Measurements from ENCODE around the gene FGF6.

Gene FGF6

DNA sequence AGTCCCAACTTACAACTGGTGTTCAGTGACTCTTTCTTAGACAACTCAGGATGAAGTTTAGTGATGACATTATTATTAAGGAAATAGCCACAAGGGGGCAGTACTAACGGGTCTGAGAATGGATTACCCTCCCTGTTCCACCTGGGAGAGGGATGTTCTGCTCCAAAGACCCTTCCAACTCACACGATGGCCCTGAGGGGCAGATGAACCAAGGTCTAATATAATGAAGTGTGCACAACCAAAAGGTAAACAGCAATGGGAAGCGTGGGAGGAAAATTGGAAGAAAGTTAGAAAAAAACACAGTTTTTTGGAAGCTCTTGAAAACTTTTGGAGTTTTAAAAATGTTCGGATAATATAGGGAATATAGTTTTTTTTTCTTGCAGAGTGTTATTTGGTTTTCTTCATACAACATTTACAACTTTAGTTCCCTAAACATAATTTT, 24.0 kb downstream of the FGF6 start:
- WGBS (ENCODE audit: insufficient coverage) = 27% methylated on average over 3 of the region's 4 CpGs
- Histone ChIP-seq H3K4me1 (ENCODE audit: control extremely low read depth in 1 of 4, control insufficient read depth in 4 of 4, insufficient read depth in 4 of 4, low read length in 3 of 4) (peaks cover 0 to 22% (median 2%) of the 10 kb centered on the region in 4 experiments), H3K4me3 (ENCODE audit: control insufficient read depth in 1 of 7, extremely low read depth in 1 of 7, insufficient read depth in 4 of 7, low read depth in 2 of 7, low read length in 6 of 7) (no peak overlapping the region), H3K27ac (ENCODE audit: insufficient read depth in 1 of 2, low read depth in 1 of 2, low read length in 2 of 2, poor library complexity in 1 of 2, severe bottlenecking in 2 of 2) (no peak overlapping the region), H3K27me3 (replicated peaks in 2 of 5; ENCODE audit: control insufficient read depth in 4 of 5, insufficient read depth in 5 of 5, low read length in 4 of 5) (no peaks in the 10 kb centered on the region), H3K9me3 (ENCODE audit: control extremely low read depth in 1 of 5, control insufficient read depth in 4 of 5, insufficient read depth in 2 of 5, low read depth in 1 of 5, low read length in 4 of 5) (no peaks in the 10 kb centered on the region), H3K36me3 (ENCODE audit: control insufficient read depth in 4 of 4, insufficient read depth in 4 of 4, low read length in 3 of 4) (no peaks in the 10 kb centered on the region)
- DNase-seq = peak; percentile 33 to 45 (median 38)
- ChIA-PET CTCF (interaction anchor here (0.6 to 4.5 kb wide), 11 partner anchors 9 to 105 kb away, joined by 3 to 30 read pairs (median 4); partner anchors contain the start of gene FGF6), POLR2A (no interaction called here)

DNA sequence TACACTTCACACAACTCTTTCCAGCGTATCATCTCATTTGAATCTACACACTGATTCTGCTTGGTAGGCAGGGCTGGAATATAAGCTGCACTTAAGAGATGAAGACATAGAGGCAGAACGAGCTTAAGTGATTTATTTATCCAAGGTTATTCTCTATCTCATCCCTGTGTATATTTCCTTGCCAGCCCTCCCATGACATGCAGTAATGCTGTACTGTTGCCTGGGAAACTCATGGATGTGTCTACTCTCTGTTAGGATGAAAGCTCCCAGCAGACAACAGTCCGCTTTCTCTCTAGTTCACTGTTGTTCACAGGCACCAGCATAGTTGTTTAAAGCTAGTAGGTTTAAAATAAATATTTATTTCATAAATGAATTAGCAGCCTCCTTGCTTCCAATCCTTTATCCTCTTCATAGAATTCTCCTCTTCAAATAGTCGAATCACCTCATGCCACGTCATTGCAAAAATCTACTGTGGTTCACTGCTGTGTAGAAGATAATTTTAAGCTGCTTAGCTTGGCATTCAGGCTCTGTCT, 25.4 kb downstream of the FGF6 start:
- no peak for DNase-seq
- Histone ChIP-seq H3K4me3 (ENCODE audit: control insufficient read depth in 1 of 7, extremely low read depth in 1 of 7, insufficient read depth in 4 of 7, low read depth in 2 of 7, low read length in 6 of 7) (no peak overlapping the region), H3K27ac (ENCODE audit: insufficient read depth in 1 of 2, low read depth in 1 of 2, low read length in 2 of 2, poor library complexity in 1 of 2, severe bottlenecking in 2 of 2) (no peak overlapping the region), H3K9me3 (ENCODE audit: control extremely low read depth in 1 of 5, control insufficient read depth in 4 of 5, insufficient read depth in 2 of 5, low read depth in 1 of 5, low read length in 4 of 5) (no peaks in the 10 kb centered on the region), H3K27me3 (replicated peaks in 2 of 5; ENCODE audit: control insufficient read depth in 4 of 5, insufficient read depth in 5 of 5, low read length in 4 of 5) (no peaks in the 10 kb centered on the region), H3K36me3 (ENCODE audit: control insufficient read depth in 4 of 4, insufficient read depth in 4 of 4, low read length in 3 of 4) (no peaks in the 10 kb centered on the region), H3K4me1 (ENCODE audit: control extremely low read depth in 1 of 4, control insufficient read depth in 4 of 4, insufficient read depth in 4 of 4, low read length in 3 of 4) (peaks cover 4 to 32% (median 13%) of the 10 kb centered on the region in 4 experiments)
- CTCF ChIA-PET = interaction anchor here (0.8 to 4.5 kb wide), 14 partner anchors 8 to 115 kb away, joined by 3 to 30 read pairs (median 3); no protein-coding TSS in a partner anchor
- 95% methylated on average over 3 of the region's 5 CpGs for WGBS (ENCODE audit: insufficient coverage)
- POLR2A ChIA-PET = no interaction called here

DNA sequence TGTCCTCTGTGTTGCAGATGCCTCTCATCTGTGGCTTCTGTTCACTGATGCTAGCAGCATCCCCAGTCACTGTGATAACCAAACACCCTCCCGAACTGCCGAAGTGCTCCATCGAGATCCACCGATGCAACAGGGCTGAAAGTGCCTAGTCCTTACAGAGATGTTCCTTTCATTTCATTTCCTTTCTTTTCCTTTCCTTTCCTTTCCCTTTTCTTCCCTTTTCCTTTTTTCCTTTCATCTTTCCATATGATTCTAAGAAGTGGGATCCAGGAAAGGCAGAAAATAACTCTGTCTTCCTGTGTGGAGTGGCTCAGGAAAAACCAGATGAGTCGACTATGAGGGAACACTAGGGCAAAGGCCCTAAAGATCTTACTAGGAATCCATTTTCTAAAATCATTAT, 26.7 kb downstream of the FGF6 start:
- Histone ChIP-seq H3K4me1 (ENCODE audit: control extremely low read depth in 1 of 4, control insufficient read depth in 4 of 4, insufficient read depth in 4 of 4, low read length in 3 of 4) (peaks cover 4 to 43% (median 24%) of the 10 kb centered on the region in 4 experiments), H3K36me3 (ENCODE audit: control insufficient read depth in 4 of 4, insufficient read depth in 4 of 4, low read length in 3 of 4) (no peaks in the 10 kb centered on the region), H3K27ac (ENCODE audit: insufficient read depth in 1 of 2, low read depth in 1 of 2, low read length in 2 of 2, poor library complexity in 1 of 2, severe bottlenecking in 2 of 2) (no peak overlapping the region), H3K9me3 (ENCODE audit: control extremely low read depth in 1 of 5, control insufficient read depth in 4 of 5, insufficient read depth in 2 of 5, low read depth in 1 of 5, low read length in 4 of 5) (no peaks in the 10 kb centered on the region), H3K27me3 (replicated peaks in 2 of 5; ENCODE audit: control insufficient read depth in 4 of 5, insufficient read depth in 5 of 5, low read length in 4 of 5) (no peaks in the 10 kb centered on the region), H3K4me3 (ENCODE audit: control insufficient read depth in 1 of 7, extremely low read depth in 1 of 7, insufficient read depth in 4 of 7, low read depth in 2 of 7, low read length in 6 of 7) (no peak overlapping the region)
- CTCF ChIA-PET = interaction anchor here (1.0 kb wide), 1 partner anchor 14 kb away, joined by 3 read pairs; no protein-coding TSS in a partner anchor
- DNase-seq = no peak
- 100% methylated on average over 4 of the region's 5 CpGs for WGBS (ENCODE audit: insufficient coverage)
- POLR2A ChIA-PET = no interaction called here

DNA sequence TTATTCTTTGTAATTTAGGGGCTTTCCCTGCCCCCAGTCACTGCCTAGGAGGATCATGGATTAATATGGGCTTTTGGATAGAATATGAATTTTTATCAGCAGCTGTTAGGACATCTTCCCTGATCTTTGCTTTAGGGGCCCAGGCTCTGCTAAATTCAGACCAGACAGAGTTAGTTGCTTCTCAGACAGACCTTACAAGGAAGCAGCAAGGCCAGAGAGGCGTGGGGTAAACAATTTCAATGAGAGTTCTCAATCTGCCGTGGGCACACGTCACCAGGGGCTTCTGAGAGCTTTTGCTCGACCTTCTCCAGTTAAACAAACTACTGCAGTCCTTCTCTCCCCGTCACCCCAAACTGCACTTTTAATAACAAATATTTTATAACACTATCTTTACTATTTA, 27.7 kb downstream of the FGF6 start:
- WGBS (ENCODE audit: insufficient coverage) = 100% methylated on average over 4 of the region's 5 CpGs
- Histone ChIP-seq H3K27me3 (replicated peaks in 2 of 5; ENCODE audit: control insufficient read depth in 4 of 5, insufficient read depth in 5 of 5, low read length in 4 of 5) (no peaks in the 10 kb centered on the region), H3K4me3 (ENCODE audit: control insufficient read depth in 1 of 7, extremely low read depth in 1 of 7, insufficient read depth in 4 of 7, low read depth in 2 of 7, low read length in 6 of 7) (no peak overlapping the region), H3K9me3 (ENCODE audit: control extremely low read depth in 1 of 5, control insufficient read depth in 4 of 5, insufficient read depth in 2 of 5, low read depth in 1 of 5, low read length in 4 of 5) (no peaks in the 10 kb centered on the region), H3K4me1 (ENCODE audit: control extremely low read depth in 1 of 4, control insufficient read depth in 4 of 4, insufficient read depth in 4 of 4, low read length in 3 of 4) (peaks cover 4 to 38% (median 24%) of the 10 kb centered on the region in 4 experiments), H3K36me3 (ENCODE audit: control insufficient read depth in 4 of 4, insufficient read depth in 4 of 4, low read length in 3 of 4) (no peaks in the 10 kb centered on the region), H3K27ac (ENCODE audit: insufficient read depth in 1 of 2, low read depth in 1 of 2, low read length in 2 of 2, poor library complexity in 1 of 2, severe bottlenecking in 2 of 2) (no peak overlapping the region)
- no peak for DNase-seq
- POLR2A ChIA-PET = no interaction called here
- CTCF ChIA-PET = no interaction called here

DNA sequence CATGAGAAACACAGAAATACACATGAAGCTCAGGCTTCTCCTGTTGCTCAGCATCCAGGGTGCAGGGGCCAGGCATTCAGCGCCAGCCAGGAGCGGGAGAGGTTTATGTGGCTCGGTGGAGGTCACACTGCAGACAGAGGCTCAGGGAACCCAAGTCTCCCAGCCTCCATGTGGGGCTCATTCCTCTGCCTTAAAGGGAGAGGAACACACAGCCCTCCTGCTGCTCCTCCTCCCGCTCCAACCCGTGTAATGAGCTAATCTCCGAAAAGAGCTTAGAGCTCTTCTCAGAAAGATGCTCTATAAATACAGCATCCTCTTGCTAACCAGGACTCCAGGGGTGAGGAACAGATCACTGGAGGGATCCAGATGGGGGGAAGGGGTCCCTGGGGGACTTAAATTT, 28.2 kb downstream of the FGF6 start:
- H3K4me3 ChIP-seq (ENCODE audit: control insufficient read depth in 1 of 7, extremely low read depth in 1 of 7, insufficient read depth in 4 of 7, low read depth in 2 of 7, low read length in 6 of 7) = no peak overlapping the region
- H3K4me1 ChIP-seq (ENCODE audit: control extremely low read depth in 1 of 4, control insufficient read depth in 4 of 4, insufficient read depth in 4 of 4, low read length in 3 of 4) = peaks cover 4 to 42% (median 24%) of the 10 kb centered on the region in 4 experiments
- POLR2A ChIA-PET = no interaction called here
- H3K9me3 ChIP-seq (ENCODE audit: control extremely low read depth in 1 of 5, control insufficient read depth in 4 of 5, insufficient read depth in 2 of 5, low read depth in 1 of 5, low read length in 4 of 5) = no peaks in the 10 kb centered on the region
- no peaks in the 10 kb centered on the region for H3K27me3 ChIP-seq (replicated peaks in 2 of 5; ENCODE audit: control insufficient read depth in 4 of 5, insufficient read depth in 5 of 5, low read length in 4 of 5)
- H3K36me3 ChIP-seq (ENCODE audit: control insufficient read depth in 4 of 4, insufficient read depth in 4 of 4, low read length in 3 of 4) = no peaks in the 10 kb centered on the region
- no peak for DNase-seq
- no peak overlapping the region for H3K27ac ChIP-seq (ENCODE audit: insufficient read depth in 1 of 2, low read depth in 1 of 2, low read length in 2 of 2, poor library complexity in 1 of 2, severe bottlenecking in 2 of 2)
- CTCF ChIA-PET = interaction anchor here (1.2 kb wide), 1 partner anchor 29 kb away, joined by 5 read pairs; no protein-coding TSS in a partner anchor
- WGBS (ENCODE audit: insufficient coverage) = no CpG with 5 or more reads among the region's 6 CpGs

DNA sequence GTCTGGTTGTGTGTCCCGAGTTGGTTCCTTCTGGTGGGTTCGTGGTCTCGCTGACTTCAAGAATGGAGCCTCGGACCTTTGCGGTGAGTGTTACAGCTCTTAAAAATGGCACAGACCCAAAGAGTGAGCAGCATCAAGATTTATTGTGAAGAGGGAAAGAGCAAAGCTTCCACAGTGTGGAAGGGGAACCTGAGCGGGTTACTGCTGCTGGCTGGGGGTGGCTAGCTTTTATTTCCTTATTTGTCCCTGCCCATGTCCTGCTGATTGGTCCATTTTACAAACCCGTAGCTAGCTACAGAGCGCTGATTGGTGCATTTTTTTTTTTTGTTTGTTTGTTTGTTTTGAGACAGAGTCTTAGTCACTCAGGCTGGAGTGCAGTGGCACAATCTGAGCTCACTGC, 29.3 kb downstream of the FGF6 start:
- peaks cover 4 to 44% (median 25%) of the 10 kb centered on the region in 4 experiments for H3K4me1 ChIP-seq (ENCODE audit: control extremely low read depth in 1 of 4, control insufficient read depth in 4 of 4, insufficient read depth in 4 of 4, low read length in 3 of 4)
- no peaks in the 10 kb centered on the region for H3K27me3 ChIP-seq (replicated peaks in 2 of 5; ENCODE audit: control insufficient read depth in 4 of 5, insufficient read depth in 5 of 5, low read length in 4 of 5)
- ChIA-PET CTCF (interaction anchor here (1.2 to 1.6 kb wide), 4 partner anchors 15 to 111 kb away, joined by 3 to 5 read pairs (median 4); no protein-coding TSS in a partner anchor), POLR2A (interaction anchor here (0.7 kb wide), 1 partner anchor 16 kb away, joined by 4 read pairs; no protein-coding TSS in a partner anchor)
- 48% methylated on average over 8 of the region's 8 CpGs for WGBS (ENCODE audit: insufficient coverage)
- H3K9me3 ChIP-seq (ENCODE audit: control extremely low read depth in 1 of 5, control insufficient read depth in 4 of 5, insufficient read depth in 2 of 5, low read depth in 1 of 5, low read length in 4 of 5) = no peaks in the 10 kb centered on the region
- peak overlapping the region in 1 of 7 experiments; percentile 33 for H3K4me3 ChIP-seq (ENCODE audit: control insufficient read depth in 1 of 7, extremely low read depth in 1 of 7, insufficient read depth in 4 of 7, low read depth in 2 of 7, low read length in 6 of 7)
- H3K36me3 ChIP-seq (ENCODE audit: control insufficient read depth in 4 of 4, insufficient read depth in 4 of 4, low read length in 3 of 4) = no peaks in the 10 kb centered on the region
- DNase-seq = peak; percentile 8 to 43 (median 42)
- no peak overlapping the region for H3K27ac ChIP-seq (ENCODE audit: insufficient read depth in 1 of 2, low read depth in 1 of 2, low read length in 2 of 2, poor library complexity in 1 of 2, severe bottlenecking in 2 of 2)

DNA sequence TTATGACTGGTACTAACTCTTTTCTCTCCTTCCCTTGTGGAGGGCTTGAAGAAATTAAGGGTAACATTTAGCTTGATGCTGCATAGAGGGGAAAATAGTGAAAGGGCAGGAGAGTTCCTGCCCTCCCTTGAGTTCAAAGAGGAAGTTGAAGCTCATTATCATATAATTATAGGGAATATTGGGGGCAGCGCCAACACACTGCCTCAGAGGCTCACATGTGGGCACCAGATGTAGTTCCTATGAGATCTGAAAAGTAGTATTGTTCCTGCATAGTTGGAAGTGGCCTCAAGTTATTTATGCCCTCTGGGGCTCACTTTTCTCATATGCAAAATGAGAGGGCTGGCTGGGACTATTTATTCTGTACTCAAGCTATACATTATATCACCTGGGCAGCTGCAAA, 33.1 kb downstream of the FGF6 start:
- H3K9me3 ChIP-seq (ENCODE audit: control extremely low read depth in 1 of 5, control insufficient read depth in 4 of 5, insufficient read depth in 2 of 5, low read depth in 1 of 5, low read length in 4 of 5) = no peaks in the 10 kb centered on the region
- no peaks in the 10 kb centered on the region for H3K36me3 ChIP-seq (ENCODE audit: control insufficient read depth in 4 of 4, insufficient read depth in 4 of 4, low read length in 3 of 4)
- H3K4me3 ChIP-seq (ENCODE audit: control insufficient read depth in 1 of 7, extremely low read depth in 1 of 7, insufficient read depth in 4 of 7, low read depth in 2 of 7, low read length in 6 of 7) = no peak overlapping the region
- DNase-seq = no peak
- WGBS (ENCODE audit: insufficient coverage) = no CpG with 5 or more reads among the region's 1 CpG
- ChIA-PET POLR2A (no interaction called here), CTCF (interaction anchor here (0.7 to 1.7 kb wide), 5 partner anchors 8 to 27 kb away, joined by 3 to 4 read pairs (median 3); no protein-coding TSS in a partner anchor)
- no peaks in the 10 kb centered on the region for H3K27me3 ChIP-seq (replicated peaks in 2 of 5; ENCODE audit: control insufficient read depth in 4 of 5, insufficient read depth in 5 of 5, low read length in 4 of 5)
- H3K4me1 ChIP-seq (ENCODE audit: control extremely low read depth in 1 of 4, control insufficient read depth in 4 of 4, insufficient read depth in 4 of 4, low read length in 3 of 4) = peaks cover 4 to 38% (median 25%) of the 10 kb centered on the region in 4 experiments
- H3K27ac ChIP-seq (ENCODE audit: insufficient read depth in 1 of 2, low read depth in 1 of 2, low read length in 2 of 2, poor library complexity in 1 of 2, severe bottlenecking in 2 of 2) = no peak overlapping the region
